Panc1 (cell line): ENCODE results near the gene CLDN4. TPM values are rescaled to one million over a fixed set of nuclear protein-coding genes. Genes with fewer than 3 reads are reported as not detected.
A peak's percentile ranks its signal among the peaks of the same experiment; 100 is the strongest.

ENCODE experiments used
- ATAC-seq: fragments of 200-7000 bp; cut with Tn5 transposase; 2 replicates; pipeline ENCODE4 v1.9.1; 2020; ENCODE audit warnings: mild to moderate bottlenecking, moderate library complexity
- BruUV-seq: library from RNA; stranded (reverse); fragments of 400-500 nt; replicated peaks from 2 replicates; lab custom pipeline; 2021; lab: Mats Ljungman, UMichigan
- CTCF ChIA-PET: fragments of 300-600 bp; sonication (Branson Sonifier 250); formaldehyde crosslinking; loops from one replicate; lab custom pipeline; 2022; ENCODE audit warnings: antibody characterized with exemption; lab: Charles Lee
- POLR2A ChIA-PET: fragments of 300-600 bp; sonication (Branson Sonifier 250); formaldehyde crosslinking; loops from one replicate; lab custom pipeline; 2022; ENCODE audit warnings: antibody characterized with exemption; lab: Charles Lee
- DNase-seq: peaks from one replicate; pipeline ENCODE4 v3.0.0-alpha.2; 2010; ENCODE audit warnings: low read depth, low spot score
- H3K27ac ChIP-seq: 2 replicates; pipeline ENCODE4 v1.5.1; 2011; ENCODE audit warnings: mild to moderate bottlenecking, low read length, inconsistent platforms
- H3K27me3 ChIP-seq: fragments of 200-500 bp; sonication (Bioruptor generic); 2 replicates; pipeline ENCODE4 v1.6.0; 2014; ENCODE audit warnings: low read length, inconsistent platforms; ENCODE audit not compliant: control insufficient read depth, insufficient read depth
- H3K36me3 ChIP-seq: fragments of 200-500 bp; sonication (Bioruptor generic); 2 replicates; pipeline ENCODE4 v1.5.1; 2014; ENCODE audit warnings: inconsistent platforms, mild to moderate bottlenecking, low read length, moderate library complexity; ENCODE audit not compliant: control insufficient read depth, insufficient read depth
- H3K4me1 ChIP-seq: 2 replicates; pipeline ENCODE4 v1.5.1; 2011; ENCODE audit warnings: inconsistent platforms, mild to moderate bottlenecking, low read length, moderate library complexity; ENCODE audit not compliant: control insufficient read depth, insufficient read depth
- H3K4me3 ChIP-seq, 2 experiments: 2 replicates each; pipeline ENCODE4 v1.5.1; 2011 to 2012; ENCODE audit warnings: low read depth in 2 of 2, low read length in 2 of 2, mild to moderate bottlenecking in 2 of 2, inconsistent platforms in 1 of 2, moderate library complexity in 1 of 2
- H3K9me3 ChIP-seq: fragments of 200-500 bp; sonication (Bioruptor generic); 2 replicates; pipeline ENCODE4 v1.5.1; 2014; ENCODE audit warnings: low read depth, mild to moderate bottlenecking, inconsistent platforms, low read length, moderate library complexity; ENCODE audit not compliant: control insufficient read depth, insufficient read depth
- CTCF ChIP-seq: fragments of 450-650 bp; IDR thresholded peaks from 2 replicates; pipeline ENCODE4 v1.5.1; 2017; ENCODE audit warnings: mild to moderate bottlenecking
- POLR2AphosphoS5 ChIP-seq: IDR thresholded peaks from 2 replicates; pipeline ENCODE4 v1.6.1; 2012; ENCODE audit warnings: mild to moderate bottlenecking, low read depth, low read length, moderate library complexity
- REST ChIP-seq, 2 experiments: IDR thresholded peaks; 2 replicates each; pipeline ENCODE4 v1.6.1; 2011 to 2012; ENCODE audit warnings: low read depth in 2 of 2, control low read depth in 1 of 2, low read length in 1 of 2, mild to moderate bottlenecking in 1 of 2, moderate library complexity in 1 of 2; ENCODE audit not compliant: insufficient read depth in 1 of 2
- SIN3A ChIP-seq: IDR thresholded peaks from 2 replicates; pipeline ENCODE4 v1.6.1; 2012; ENCODE audit warnings: low read depth, mild to moderate bottlenecking, low read length, moderate library complexity, borderline replicate concordance; ENCODE audit not compliant: insufficient read depth
- TCF7L2 ChIP-seq: IDR thresholded peaks from 2 replicates; pipeline ENCODE4 v1.6.1; 2011; ENCODE audit warnings: mild to moderate bottlenecking, low read depth, low read length, inconsistent platforms
- in situ Hi-C: cut with HindIII; loops from 2 replicates; pipeline ENCODE4 v1.10.0; 2016; ENCODE audit warnings: low sequenced_read_pairs, low pct_unique_long_range_greater_than_20kb
- intact Hi-C: fragments of 100-400 bp; cut with micrococcal nuclease; formaldehyde crosslinking; loops from one replicate; pipeline ENCODE4 v1.10.0; 2022; ENCODE audit not compliant: unreplicated experiment
- total RNA-seq: library from RNA; stranded (reverse); gene quantifications from one replicate; pipeline ENCODE4 v1.2.1, GENCODE V29; 2021; ENCODE audit not compliant: unreplicated experiment

CLDN4 gene
- total RNA-seq, 1 experiment from 2014 or later, result 295 TPM

- ATAC-seq (no peak), DNase-seq (no peak)
- peak overlapping the region; percentile 73 to 97; a peak in 3 of 4 replicates for H3K4me3 ChIP-seq
- ChIA-PET POLR2A (interaction anchor here (0.5 to 0.6 kb wide), 2 partner anchors 13 to 78 kb away, joined by 6 to 7 read pairs; no protein-coding TSS in a partner anchor), CTCF (interaction anchor here (1.0 kb wide), 1 partner anchor 13 kb away, joined by 3 read pairs; the partner anchor contains the start of gene METTL27)
- peak overlapping the region; percentile 96 for H3K27ac ChIP-seq
- no TSS peak for BruUV-seq
- peaks cover 42% of the 10 kb centered on the region for H3K4me1 ChIP-seq
- in situ Hi-C loops, result no loop called here
- no peaks in the 10 kb centered on the region for H3K9me3 ChIP-seq
- TF ChIP-seq TCF7L2, result no peak
- no peak for TF ChIP-seq REST (IDR thresholded peaks at IDR 0.05; ENCODE audit: insufficient read depth in 1 of 2, low read depth in 2 of 2, low read length in 1 of 2)
- TF ChIP-seq SIN3A, result no peak
- no peak for TF ChIP-seq POLR2AphosphoS5
- no peak for TF ChIP-seq CTCF
- H3K27me3 ChIP-seq, result no peaks in the 10 kb centered on the region
- H3K36me3 ChIP-seq, result no peaks in the 10 kb centered on the region; the same call in 1 of the 2 replicates
- intact Hi-C loops, result no loop called here
Observed at GRCh38 chr7:73829921-73830680, 695 bp upstream of the CLDN4 start.

GRCh38 chr7:73831584-73831833 is 713 bp downstream of the CLDN4 start:
- no peaks in the 10 kb centered on the region; the same call in 1 of the 2 replicates for H3K36me3 ChIP-seq
- no peaks in the 10 kb centered on the region for H3K27me3 ChIP-seq
- intact Hi-C loops (no loop called here), in situ Hi-C loops (no loop called here)
- no peaks in the 10 kb centered on the region for H3K9me3 ChIP-seq
- POLR2A ChIA-PET, result interaction anchor here (0.6 to 2.3 kb wide), 3 partner anchors 63 to 93 kb away, joined by 3 to 13 read pairs (median 3); partner anchors contain the start of gene ABHD11
- CTCF ChIA-PET, result no interaction called here
- DNase-seq (no peak), ATAC-seq (peak; percentile 2)
- TF ChIP-seq CTCF (no peak), SIN3A (no peak), TCF7L2 (no peak), REST (IDR thresholded peaks at IDR 0.05; ENCODE audit: insufficient read depth in 1 of 2, low read depth in 2 of 2, low read length in 1 of 2) (no peak), POLR2AphosphoS5 (no peak)
- H3K4me1 ChIP-seq, result peaks cover 38% of the 10 kb centered on the region
- BruUV-seq, result no TSS peak
- H3K4me3 ChIP-seq, result peak overlapping the region; percentile 73 to 97
- peak overlapping the region; percentile 96 for H3K27ac ChIP-seq
